K562 (cell line): ENCODE measurements around the gene KRTAP9-3.
"Not testable (repeated sequence)": the region's sequence is repeated elsewhere in the genome, so short reads cannot be mapped to it uniquely, and the experiment has no call there.

Experiments used
- GTF2F1 ChIP-seq: IDR thresholded peaks from 2 replicates; pipeline ENCODE4 v1.6.1; 2011; ENCODE audit warnings: low read depth, low read length, improper control_type of control experiment
- NFATC3 ChIP-seq: fragments of 450-650 bp; IDR thresholded peaks from 2 replicates; pipeline ENCODE4 v1.6.1; 2017; ENCODE audit warnings: mild to moderate bottlenecking
- ZBED1 ChIP-seq: IDR thresholded peaks from 2 replicates; pipeline ENCODE4 v1.6.1; 2014

GRCh38 chr17:41237116-41237515 lies 4.9 kb downstream of the KRTAP9-3 start:
- not testable (repeated sequence) for TF ChIP-seq GTF2F1, NFATC3, ZBED1
